MCF 10A (cell line): Measurements from ENCODE around the gene MTERF2. TPM values are rescaled to one million over a fixed set of nuclear protein-coding genes. Genes with fewer than 3 reads are reported as not detected.

Experiments
- BruUV-seq: library from RNA; stranded (reverse); fragments of 400-500 nt; replicated peaks from 2 replicates; lab custom pipeline; 2021; lab: Mats Ljungman, UMichigan
- CTCF ChIA-PET: fragments of 300-600 bp; sonication (Branson Sonifier 250); formaldehyde crosslinking; extraction: SDS; loops from one replicate; lab custom pipeline; 2021; ENCODE audit warnings: antibody characterized with exemption, inconsistent platforms; lab: Yijun Ruan, JAX
- POLR2A ChIA-PET: fragments of 300-600, 350-650 bp; sonication (Branson Sonifier 250); formaldehyde crosslinking; extraction: SDS; loops from one replicate; lab custom pipeline; 2020; ENCODE audit warnings: antibody characterized with exemption, inconsistent platforms; lab: Yijun Ruan, JAX
- DNase-seq: peaks from one replicate; pipeline ENCODE4 v3.0.0-alpha.2; 2018; ENCODE audit not compliant: unreplicated experiment
- H3K27ac Mint-ChIP-seq: one replicate; pipeline ENCODE4 v1.8.0; 2022; ENCODE audit warnings: mild to moderate bottlenecking, low read depth, mixed read lengths; ENCODE audit not compliant: unreplicated experiment
- H3K27me3 Mint-ChIP-seq: one replicate; pipeline ENCODE4 v1.8.0; 2022; ENCODE audit warnings: mixed read lengths; ENCODE audit not compliant: insufficient read depth, unreplicated experiment
- H3K36me3 Mint-ChIP-seq: one replicate; pipeline ENCODE4 v1.8.0; 2022; ENCODE audit warnings: mild to moderate bottlenecking, moderate library complexity, mixed read lengths; ENCODE audit not compliant: insufficient read depth, unreplicated experiment
- H3K4me1 Mint-ChIP-seq: one replicate; pipeline ENCODE4 v1.8.0; 2022; ENCODE audit warnings: mixed read lengths; ENCODE audit not compliant: insufficient read depth, unreplicated experiment
- H3K4me3 Mint-ChIP-seq: one replicate; pipeline ENCODE4 v1.8.0; 2022; ENCODE audit warnings: mild to moderate bottlenecking, moderate library complexity, mixed read lengths; ENCODE audit not compliant: unreplicated experiment
- H3K9me3 Mint-ChIP-seq: one replicate; pipeline ENCODE4 v1.8.0; 2022; ENCODE audit warnings: mixed read lengths; ENCODE audit not compliant: unreplicated experiment
- CTCF ChIP-seq: fragments of 200-600 bp; IDR thresholded peaks from one replicate; pipeline ENCODE4 v1.8.0; 2022; ENCODE audit warnings: antibody characterized with exemption, mild to moderate bottlenecking; ENCODE audit not compliant: unreplicated experiment
- intact Hi-C: fragments of 100-400 bp; cut with micrococcal nuclease; formaldehyde crosslinking; loops from 2 replicates; pipeline ENCODE4 v1.14.1; 2022
- total RNA-seq: library from RNA; stranded (reverse); gene quantifications from 2 replicates; pipeline ENCODE4 v1.2.3, GENCODE V29; 2022

Gene MTERF2
- total RNA-seq, 1 experiment from 2014 or later: 9.3 TPM

DNA sequence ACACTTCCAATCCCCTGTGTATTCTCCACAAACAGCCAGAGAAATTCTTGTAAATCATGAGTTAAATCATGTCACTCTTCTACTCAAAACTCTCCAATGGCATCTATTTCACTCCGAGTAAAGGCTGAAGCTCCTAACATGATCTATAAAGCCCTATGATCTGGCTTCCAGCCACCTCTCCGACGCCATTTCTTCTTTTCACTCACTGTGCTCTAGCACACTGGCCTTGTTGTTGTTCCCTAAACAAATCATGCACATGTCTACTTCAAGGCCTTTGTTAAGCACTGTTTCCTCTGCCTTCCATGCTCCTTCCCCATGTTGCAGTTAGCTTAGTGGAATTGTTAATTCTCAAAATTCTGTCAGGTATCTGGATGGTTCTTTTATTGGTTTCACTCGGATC, 30.1 kb upstream of the MTERF2 start:
- H3K4me3 Mint-ChIP-seq: no peak overlapping the region
- no peak overlapping the region for H3K27ac Mint-ChIP-seq
- no peaks in the 10 kb centered on the region for H3K4me1 Mint-ChIP-seq
- DNase-seq: no peak
- BruUV-seq: no TSS peak
- H3K36me3 Mint-ChIP-seq: peaks cover 6% of the 10 kb centered on the region
- CTCF ChIA-PET: interaction anchor here (0.6 kb wide), 1 partner anchor 1431 kb away, joined by 5 read pairs; no protein-coding TSS in a partner anchor
- H3K9me3 Mint-ChIP-seq: no peaks in the 10 kb centered on the region
- TF ChIP-seq CTCF: no peak
- intact Hi-C loops: no loop called here
- no peaks in the 10 kb centered on the region for H3K27me3 Mint-ChIP-seq
- POLR2A ChIA-PET: interaction anchor here (0.8 kb wide), 1 partner anchor 8 kb away, joined by 3 read pairs; no protein-coding TSS in a partner anchor

DNA sequence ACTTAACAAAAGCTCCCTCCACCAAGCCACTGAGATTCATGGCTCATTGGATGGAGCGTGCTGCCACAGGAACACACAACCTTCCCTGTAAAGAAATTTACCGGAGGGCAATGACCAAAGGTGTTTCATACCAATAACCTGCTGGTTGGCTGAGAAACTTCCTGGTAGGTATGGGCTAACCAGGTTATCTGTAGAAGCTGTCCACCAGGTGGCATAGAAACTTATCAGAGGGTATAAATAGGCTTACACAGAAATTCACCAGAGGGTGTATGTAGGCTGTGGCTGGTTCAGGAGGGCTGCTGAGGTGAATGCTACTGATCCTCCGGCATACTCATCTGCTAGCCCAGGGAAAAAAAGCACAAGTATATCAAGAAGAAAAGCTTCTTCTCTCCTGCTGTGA, 27.1 kb upstream of the MTERF2 start:
- intact Hi-C loops: no loop called here
- no TSS peak for BruUV-seq
- peak; percentile 21 for TF ChIP-seq CTCF
- Mint-ChIP-seq H3K4me1 (no peaks in the 10 kb centered on the region), H3K36me3 (no peaks in the 10 kb centered on the region), H3K27ac (no peak overlapping the region), H3K4me3 (no peak overlapping the region), H3K9me3 (no peaks in the 10 kb centered on the region), H3K27me3 (no peaks in the 10 kb centered on the region)
- DNase-seq: peak; percentile 50
- ChIA-PET CTCF (interaction anchor here (0.6 to 2.2 kb wide), 11 partner anchors 12 to 1529 kb away, joined by 3 to 11 read pairs (median 3); partner anchors contain the start of gene MTERF2), POLR2A (interaction anchor here (1.2 kb wide), 1 partner anchor 27 kb away, joined by 4 read pairs; the partner anchor contains the start of gene MTERF2)

DNA sequence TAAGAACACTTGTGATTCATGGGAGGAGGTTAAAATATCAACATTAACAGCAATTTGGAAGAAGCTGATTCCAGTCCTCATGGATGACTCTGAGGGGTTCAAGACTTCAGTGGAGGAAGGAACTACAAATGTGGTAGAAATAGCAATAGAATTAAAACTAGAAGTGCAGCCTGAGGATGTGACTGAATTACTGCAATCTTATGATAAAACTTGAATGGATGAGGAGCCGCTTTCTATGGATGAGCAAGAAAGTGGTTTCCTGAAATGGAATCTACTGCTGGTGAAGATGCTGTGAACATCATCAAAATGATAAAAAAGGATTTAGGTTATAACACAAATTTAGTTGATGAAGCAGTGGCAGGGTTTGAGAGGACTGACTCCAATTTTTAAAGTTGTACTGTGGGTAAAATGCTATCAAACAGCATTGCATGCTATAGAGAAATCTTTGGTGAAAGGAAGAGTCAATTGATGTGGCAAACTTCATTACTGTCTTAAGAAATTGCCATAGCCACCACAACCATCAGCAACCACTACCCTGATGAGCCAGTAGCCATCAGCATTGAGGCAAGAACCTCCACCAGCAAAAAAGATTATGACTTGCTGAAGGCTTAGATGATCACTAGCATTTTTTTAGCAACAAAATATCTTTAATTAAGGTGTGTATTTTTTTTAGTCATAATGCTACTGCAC, 25.9 kb upstream of the MTERF2 start:
- Mint-ChIP-seq H3K27ac (no peak overlapping the region), H3K36me3 (no peaks in the 10 kb centered on the region), H3K4me3 (no peak overlapping the region), H3K9me3 (no peaks in the 10 kb centered on the region), H3K4me1 (no peaks in the 10 kb centered on the region), H3K27me3 (no peaks in the 10 kb centered on the region)
- POLR2A ChIA-PET: interaction anchor here (0.6 kb wide), 1 partner anchor 30 kb away, joined by 3 read pairs; no protein-coding TSS in a partner anchor
- DNase-seq: no peak
- CTCF ChIA-PET: interaction anchor here (0.6 to 2.2 kb wide), 6 partner anchors 8 to 424 kb away, joined by 3 to 11 read pairs (median 4); partner anchors contain the start of gene MTERF2
- TF ChIP-seq CTCF: no peak
- BruUV-seq: no TSS peak
- intact Hi-C loops: no loop called here

DNA sequence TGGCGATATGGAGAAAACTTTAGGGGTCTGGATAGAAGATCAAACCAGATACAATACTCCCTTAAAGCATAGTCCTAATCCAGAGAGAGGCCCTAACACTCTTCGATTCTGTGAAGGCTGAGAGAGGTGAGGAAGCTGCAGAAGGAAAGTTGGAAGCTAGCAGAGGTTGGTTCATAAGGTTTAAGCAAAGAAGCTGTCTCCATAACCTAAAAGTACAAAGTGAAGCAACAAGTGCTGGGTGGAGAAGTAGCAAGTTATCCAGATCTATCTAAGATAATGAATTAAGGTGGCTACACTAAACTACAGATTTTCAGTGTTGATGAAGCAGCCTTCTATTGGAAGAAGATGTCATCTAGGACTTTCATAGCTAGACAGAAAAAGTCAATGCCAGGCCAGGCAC, 24.6 kb upstream of the MTERF2 start:
- no TSS peak for BruUV-seq
- intact Hi-C loops: no loop called here
- Mint-ChIP-seq H3K27ac (no peak overlapping the region), H3K9me3 (no peaks in the 10 kb centered on the region), H3K4me1 (no peaks in the 10 kb centered on the region), H3K36me3 (no peaks in the 10 kb centered on the region), H3K4me3 (no peak overlapping the region), H3K27me3 (no peaks in the 10 kb centered on the region)
- CTCF ChIA-PET: interaction anchor here (0.6 kb wide), 1 partner anchor 93 kb away, joined by 3 read pairs; no protein-coding TSS in a partner anchor
- DNase-seq: no peak
- POLR2A ChIA-PET: no interaction called here
- no peak for TF ChIP-seq CTCF
